RWPE2 (cell line): ENCODE measurements around the gene SLC25A5.

ENCODE experiments used
- ATAC-seq: fragments of 200-7000 bp; cut with Tn5 transposase; 3 replicates; pipeline ENCODE4 v1.9.1; 2021; ENCODE audit warnings: low read depth
- DNase-seq: peaks from one replicate; pipeline ENCODE4 v3.0.0-alpha.2; 2020; ENCODE audit warnings: low spot score
- H3K27ac ChIP-seq: fragments of 450-650 bp; 2 replicates; pipeline ENCODE4 v1.5.1; 2017; ENCODE audit warnings: mild to moderate bottlenecking; ENCODE audit not compliant: poor library complexity, severe bottlenecking
- H3K27me3 ChIP-seq: fragments of 250-450 bp; sonication (Bioruptor Pico); 2 replicates; pipeline ENCODE4 v1.5.1; 2021; ENCODE audit warnings: mild to moderate bottlenecking, moderate library complexity; ENCODE audit not compliant: insufficient read depth, poor library complexity, severe bottlenecking
- H3K36me3 ChIP-seq: fragments of 250-450 bp; sonication (Bioruptor Pico); 2 replicates; pipeline ENCODE4 v1.5.1; 2020; ENCODE audit warnings: low read depth, mild to moderate bottlenecking, moderate library complexity
- H3K4me1 ChIP-seq: fragments of 250-450 bp; sonication (Bioruptor Pico); 2 replicates; pipeline ENCODE4 v1.5.1; 2021; ENCODE audit warnings: mild to moderate bottlenecking, moderate library complexity; ENCODE audit not compliant: insufficient read depth, poor library complexity, severe bottlenecking
- H3K4me3 ChIP-seq: fragments of 250-450 bp; sonication (Bioruptor Pico); 2 replicates; pipeline ENCODE4 v1.5.1; 2021; ENCODE audit warnings: mild to moderate bottlenecking, moderate library complexity; ENCODE audit not compliant: severe bottlenecking
- H3K9me3 ChIP-seq: fragments of 250-450 bp; sonication (Bioruptor Pico); 2 replicates; pipeline ENCODE4 v1.5.1; 2021; ENCODE audit warnings: mild to moderate bottlenecking, moderate library complexity; ENCODE audit not compliant: severe bottlenecking
- TF ChIP-seq, protein P1 (sequence below): fragments of 450-650 bp; IDR thresholded peaks from one replicate; pipeline ENCODE4 v1.5.1; 2017; ENCODE audit warnings: mild to moderate bottlenecking, moderate library complexity; ENCODE audit not compliant: poor library complexity, severe bottlenecking

The SLC25A5 gene

DNA sequence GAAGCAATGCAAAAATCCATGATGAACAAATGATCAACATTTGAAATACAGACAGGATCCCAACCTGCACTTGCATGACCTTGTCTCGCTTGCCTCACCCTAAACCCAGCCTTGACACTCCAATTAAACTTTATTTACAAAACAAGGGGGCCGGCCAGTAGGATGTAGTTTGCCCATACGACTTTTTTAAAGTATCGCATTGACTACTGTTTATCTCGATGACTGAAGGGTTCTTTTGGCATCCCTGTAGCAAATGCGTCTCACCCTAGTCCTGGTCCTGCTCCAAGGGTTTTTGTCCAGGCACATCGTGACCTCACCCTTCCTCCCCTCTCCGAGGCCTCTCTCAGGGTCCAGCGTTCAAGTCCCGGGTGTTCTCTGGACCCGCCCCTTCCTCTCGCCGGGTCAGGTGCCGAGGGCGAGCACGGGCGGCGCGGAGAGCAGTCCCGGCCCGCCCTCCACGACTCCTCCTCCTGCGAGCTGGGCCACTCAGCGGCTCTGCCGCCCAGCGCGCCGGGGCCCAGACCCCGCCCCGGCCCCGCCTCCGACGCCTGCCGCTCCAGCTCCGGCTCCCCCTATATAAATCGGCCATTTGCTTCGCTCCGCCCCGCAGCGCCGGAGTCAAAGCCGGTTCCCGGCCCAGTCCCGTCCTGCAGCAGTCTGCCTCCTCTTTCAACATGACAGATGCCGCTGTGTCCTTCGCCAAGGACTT lies at the start of gene SLC25A5:
SLC25A5 (plus strand) TSS at position 603 of the 709 bp plus-strand sequence; CDS start at position 675, 72 bp downstream.
- Histone ChIP-seq H3K4me1 (no peaks in the 10 kb centered on the region), H3K36me3 (peaks cover 24% of the 10 kb centered on the region), H3K27me3 (no peaks in the 10 kb centered on the region), H3K27ac (peak within 1 kb of the TSS; percentile 84), H3K4me3 (peak within 1 kb of the TSS; percentile 77), H3K9me3 (no peaks in the 10 kb centered on the region)
- ATAC-seq (peak; percentile 96), DNase-seq (peak; percentile 66)
- TF ChIP-seq, protein P1, sequence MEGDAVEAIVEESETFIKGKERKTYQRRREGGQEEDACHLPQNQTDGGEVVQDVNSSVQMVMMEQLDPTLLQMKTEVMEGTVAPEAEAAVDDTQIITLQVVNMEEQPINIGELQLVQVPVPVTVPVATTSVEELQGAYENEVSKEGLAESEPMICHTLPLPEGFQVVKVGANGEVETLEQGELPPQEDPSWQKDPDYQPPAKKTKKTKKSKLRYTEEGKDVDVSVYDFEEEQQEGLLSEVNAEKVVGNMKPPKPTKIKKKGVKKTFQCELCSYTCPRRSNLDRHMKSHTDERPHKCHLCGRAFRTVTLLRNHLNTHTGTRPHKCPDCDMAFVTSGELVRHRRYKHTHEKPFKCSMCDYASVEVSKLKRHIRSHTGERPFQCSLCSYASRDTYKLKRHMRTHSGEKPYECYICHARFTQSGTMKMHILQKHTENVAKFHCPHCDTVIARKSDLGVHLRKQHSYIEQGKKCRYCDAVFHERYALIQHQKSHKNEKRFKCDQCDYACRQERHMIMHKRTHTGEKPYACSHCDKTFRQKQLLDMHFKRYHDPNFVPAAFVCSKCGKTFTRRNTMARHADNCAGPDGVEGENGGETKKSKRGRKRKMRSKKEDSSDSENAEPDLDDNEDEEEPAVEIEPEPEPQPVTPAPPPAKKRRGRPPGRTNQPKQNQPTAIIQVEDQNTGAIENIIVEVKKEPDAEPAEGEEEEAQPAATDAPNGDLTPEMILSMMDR, result no peak

DNA sequence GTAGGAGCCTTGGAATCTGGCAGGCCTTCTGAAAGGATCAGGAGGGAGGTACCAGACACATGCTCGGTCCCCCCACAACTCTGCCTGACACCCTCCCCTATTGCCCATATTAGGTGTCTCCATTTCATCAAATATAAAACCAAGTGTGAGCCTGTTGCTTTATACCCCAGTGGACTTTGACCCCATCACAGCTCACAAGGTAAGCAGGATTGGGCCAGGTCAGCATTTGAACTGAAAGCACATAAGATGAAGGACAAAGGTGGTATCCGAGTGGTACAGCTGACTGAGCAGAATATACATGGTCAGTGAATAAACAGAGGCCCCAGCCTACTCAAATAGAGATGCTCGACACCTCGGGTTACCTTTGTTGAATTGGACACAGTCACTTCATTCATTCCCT lies 49.1 kb upstream of the SLC25A5 start:
- H3K4me1 ChIP-seq, result no peaks in the 10 kb centered on the region
- TF ChIP-seq, protein P1, result no peak
- no peaks in the 10 kb centered on the region for H3K9me3 ChIP-seq
- ATAC-seq (no peak), DNase-seq (no peak)
- H3K27me3 ChIP-seq, result no peaks in the 10 kb centered on the region
- no peak overlapping the region for H3K27ac ChIP-seq
- no peak overlapping the region for H3K4me3 ChIP-seq
- no peaks in the 10 kb centered on the region; the same call in 1 of the 2 replicates for H3K36me3 ChIP-seq

DNA sequence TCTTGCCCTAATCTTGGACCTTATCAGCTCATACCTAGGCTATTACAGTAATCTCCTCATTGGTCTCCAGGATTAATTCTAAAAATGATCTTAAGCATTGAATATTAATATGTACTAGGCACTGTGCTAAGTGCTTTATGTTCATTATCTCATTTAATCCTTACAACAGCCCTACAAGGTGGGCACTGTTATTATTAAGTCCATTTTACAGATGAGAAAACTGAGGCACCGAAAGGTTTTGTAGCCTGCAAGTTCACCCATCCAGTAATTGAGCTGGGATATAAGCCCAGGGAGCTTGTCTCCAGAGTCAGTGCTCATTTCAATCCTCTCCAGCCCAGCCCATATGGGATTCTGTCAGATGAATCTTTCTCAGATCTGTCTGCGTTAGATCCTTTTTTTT lies 48.3 kb upstream of the SLC25A5 start:
- no peaks in the 10 kb centered on the region for H3K36me3 ChIP-seq
- no peaks in the 10 kb centered on the region for H3K4me1 ChIP-seq
- H3K4me3 ChIP-seq, result no peak overlapping the region
- no peak for DNase-seq
- no peaks in the 10 kb centered on the region for H3K9me3 ChIP-seq
- TF ChIP-seq, protein P1, result no peak
- no peak for ATAC-seq
- no peaks in the 10 kb centered on the region for H3K27me3 ChIP-seq
- H3K27ac ChIP-seq, result no peak overlapping the region

DNA sequence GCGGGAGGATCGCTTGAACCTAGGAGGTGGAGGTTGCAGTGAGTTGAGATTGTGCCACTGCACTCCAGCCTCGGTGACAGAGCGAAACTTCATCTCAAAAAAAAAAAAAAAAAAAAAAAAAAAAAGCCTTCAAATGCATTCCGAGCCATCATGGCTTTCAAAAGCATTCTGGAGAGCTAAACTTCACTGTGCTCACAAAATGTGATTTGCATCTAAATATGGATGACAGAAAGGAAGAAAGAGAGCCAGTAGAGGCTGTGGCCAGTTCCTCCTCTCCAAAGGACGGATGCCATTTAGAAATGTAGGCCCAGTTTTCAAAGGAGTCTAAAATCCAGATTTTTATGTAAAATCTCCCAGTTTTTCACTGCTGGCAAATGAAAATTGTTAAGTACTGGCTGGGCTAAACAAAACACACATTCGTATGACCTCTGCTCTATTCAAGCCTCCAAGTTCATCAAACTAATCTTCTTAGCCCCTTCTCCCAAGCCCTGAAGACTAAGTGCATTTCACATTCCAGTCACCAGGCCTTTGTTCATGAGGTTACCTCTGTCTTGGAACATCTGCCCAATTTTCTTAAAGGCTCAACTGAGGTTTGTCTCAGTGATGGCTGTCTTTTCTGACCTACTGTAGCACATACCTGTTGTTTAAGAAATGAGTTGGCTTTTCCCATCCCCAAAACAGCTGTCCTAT lies 47.1 kb upstream of the SLC25A5 start:
- TF ChIP-seq, protein P1, result no peak
- ATAC-seq (no peak), DNase-seq (no peak)
- no peak overlapping the region for H3K4me3 ChIP-seq
- H3K4me1 ChIP-seq, result no peaks in the 10 kb centered on the region
- no peaks in the 10 kb centered on the region for H3K27me3 ChIP-seq
- H3K36me3 ChIP-seq, result no peaks in the 10 kb centered on the region
- H3K27ac ChIP-seq, result no peak overlapping the region
- no peaks in the 10 kb centered on the region for H3K9me3 ChIP-seq

DNA sequence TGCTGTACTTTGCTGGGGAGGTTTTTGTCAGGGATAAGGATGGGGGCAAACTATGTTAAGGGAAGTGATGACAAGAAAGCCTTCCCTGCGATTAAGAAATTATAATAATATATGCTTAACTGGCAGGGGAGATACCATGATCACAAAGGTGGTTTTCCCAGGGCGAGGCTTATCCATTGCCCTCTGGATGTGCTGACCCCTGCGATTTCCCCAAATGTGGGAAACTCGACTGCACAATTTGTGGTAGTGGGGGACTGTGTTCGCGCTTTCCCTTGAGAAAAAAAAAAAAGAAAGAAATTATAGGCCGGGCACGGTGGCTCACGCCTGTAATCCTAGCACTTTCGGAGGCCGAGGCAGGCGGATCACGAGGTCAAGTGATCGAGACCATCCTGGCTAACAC lies 44.6 kb upstream of the SLC25A5 start:
- no peaks in the 10 kb centered on the region; the same call in 1 of the 2 replicates for H3K36me3 ChIP-seq
- no peak overlapping the region for H3K27ac ChIP-seq
- H3K9me3 ChIP-seq, result no peaks in the 10 kb centered on the region
- ATAC-seq (no peak), DNase-seq (no peak)
- TF ChIP-seq, protein P1, result no peak
- no peaks in the 10 kb centered on the region for H3K27me3 ChIP-seq
- H3K4me3 ChIP-seq, result no peak overlapping the region
- H3K4me1 ChIP-seq, result no peaks in the 10 kb centered on the region
